Common myeloid progenitor, CD34-positive (primary cell): ENCODE results near the gene ACVR1C.

Experiments
- CTCF ChIA-PET: fragments of 350-600 bp; sonication (Branson Sonifier 250); formaldehyde crosslinking; loops from one replicate; lab custom pipeline; 2021; ENCODE audit warnings: antibody characterized with exemption; lab: Charles Lee
- POLR2A ChIA-PET: fragments of 350-600 bp; sonication (Branson Sonifier 250); formaldehyde crosslinking; loops from one replicate; lab custom pipeline; 2021; ENCODE audit warnings: antibody characterized with exemption; lab: Charles Lee
- DNase-seq, 3 donors: peaks; one replicate each; pipeline versions ENCODE4 v3.0.0 to v3.0.0-alpha.2; 2013
- H3K27ac ChIP-seq, 2 experiments: 1 replicate in 1 of 2; 2 replicates in 1 of 2; pipeline ENCODE4 v1.7.0; 2013; ENCODE audit warnings: inconsistent platforms in 2 of 2, low read length in 2 of 2, mild to moderate bottlenecking in 2 of 2, low read depth in 1 of 2, moderate library complexity in 1 of 2; ENCODE audit not compliant: severe bottlenecking in 2 of 2, insufficient read depth in 1 of 2, poor library complexity in 1 of 2
- H3K27me3 ChIP-seq, 5 experiments: replicated peaks in 2 of 5; 1 replicate in 3 of 5; 2 replicates in 2 of 5; pipeline versions ENCODE4 v1.6.1 to v1.7.0; 2013; ENCODE audit warnings: low read length in 4 of 5, mild to moderate bottlenecking in 2 of 5, moderate library complexity in 2 of 5, inconsistent platforms in 1 of 5; ENCODE audit not compliant: insufficient read depth in 5 of 5, control insufficient read depth in 4 of 5
- H3K36me3 ChIP-seq, 4 experiments: 1 replicate in 2 of 4; 2 replicates in 2 of 4; pipeline versions ENCODE4 v1.6.1 to v1.7.0; 2013; ENCODE audit warnings: low read length in 3 of 4, control low read depth in 1 of 4, mild to moderate bottlenecking in 1 of 4; ENCODE audit not compliant: control insufficient read depth in 4 of 4, insufficient read depth in 4 of 4
- H3K4me1 ChIP-seq, 4 experiments: 1 replicate in 3 of 4; 2 replicates in 1 of 4; pipeline versions ENCODE4 v1.6.1 to v1.7.1; 2013; ENCODE audit warnings: low read length in 3 of 4, mild to moderate bottlenecking in 3 of 4, control low read depth in 1 of 4, inconsistent platforms in 1 of 4, moderate library complexity in 1 of 4; ENCODE audit not compliant: control insufficient read depth in 4 of 4, insufficient read depth in 4 of 4; ENCODE audit errors: control extremely low read depth in 1 of 4
- H3K4me3 ChIP-seq, 7 experiments: 1 replicate in 4 of 7; 2 replicates in 3 of 7; pipeline versions ENCODE4 v1.5.1 to v1.7.0; 2013; ENCODE audit warnings: mild to moderate bottlenecking in 7 of 7, low read length in 6 of 7, moderate library complexity in 6 of 7, inconsistent platforms in 2 of 7, low read depth in 2 of 7, control low read depth in 1 of 7; ENCODE audit not compliant: insufficient read depth in 4 of 7, control insufficient read depth in 1 of 7; ENCODE audit errors: extremely low read depth in 1 of 7
- H3K9me3 ChIP-seq, 5 experiments: 1 replicate in 4 of 5; 2 replicates in 1 of 5; pipeline versions ENCODE4 v1.6.1 to v1.7.1; 2013; ENCODE audit warnings: low read length in 4 of 5, mild to moderate bottlenecking in 2 of 5, inconsistent platforms in 1 of 5, low read depth in 1 of 5, moderate library complexity in 1 of 5; ENCODE audit not compliant: control insufficient read depth in 4 of 5, insufficient read depth in 2 of 5; ENCODE audit errors: control extremely low read depth in 1 of 5
- WGBS: methylation state at CpG from one replicate; pipeline ENCODE4 v1.1.5; 2013; ENCODE audit not compliant: insufficient coverage; 5-methylcytosine and 5-hydroxymethylcytosine counted together

Gene ACVR1C

DNA sequence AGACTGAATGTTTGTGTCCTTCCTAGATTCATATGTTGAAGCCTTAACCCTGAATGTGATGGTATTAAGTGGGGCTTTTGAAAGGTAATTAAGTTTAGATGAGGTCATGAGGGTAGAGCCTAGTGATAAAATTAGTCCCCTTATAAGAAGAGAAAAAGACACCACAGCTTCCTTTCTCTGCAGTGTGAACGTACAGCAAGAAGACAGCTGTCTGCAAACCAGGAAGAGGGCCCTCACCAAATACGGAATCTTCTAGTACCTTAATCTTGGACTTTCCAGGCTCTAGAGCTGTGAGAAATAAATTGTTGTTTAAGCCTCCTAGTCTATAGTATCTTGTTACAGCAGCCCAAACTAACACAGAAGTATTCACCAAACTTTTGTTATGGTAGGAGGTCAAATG is 127.6 kb downstream of the ACVR1C start:
- CTCF ChIA-PET, result no interaction called here
- WGBS, result no CpG with 5 or more reads among the region's 2 CpGs

DNA sequence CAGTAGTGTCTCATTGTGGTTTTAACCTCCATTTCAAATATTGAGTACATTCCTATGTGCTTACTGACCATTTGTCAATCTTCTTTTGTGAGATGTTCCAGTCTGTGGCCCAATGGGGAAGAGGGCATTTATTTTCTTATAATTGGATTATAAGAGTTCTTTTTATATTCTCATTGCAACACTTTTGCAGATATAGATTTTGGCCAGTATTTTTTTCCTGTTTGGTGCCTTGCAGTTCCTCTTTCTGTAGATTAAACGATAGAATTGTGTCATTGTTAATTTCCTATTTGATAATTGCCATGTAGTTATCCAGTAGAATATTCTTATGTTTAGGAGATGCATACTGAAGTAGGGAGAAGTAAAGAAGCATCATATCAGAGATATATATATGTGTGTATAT is 128.3 kb downstream of the ACVR1C start:
- Histone ChIP-seq H3K4me1 (peaks cover 4 to 15% (median 12%) of the 10 kb centered on the region in 4 experiments), H3K27ac (no peak overlapping the region), H3K9me3 (peaks cover 0 to 1% (median 0%) of the 10 kb centered on the region in 5 experiments), H3K4me3 (no peak overlapping the region), H3K27me3 (no peaks in the 10 kb centered on the region), H3K36me3 (no peaks in the 10 kb centered on the region)
- WGBS, result no CpG with 5 or more reads among the region's 1 CpG
- ChIA-PET CTCF (no interaction called here), POLR2A (no interaction called here)
- peak in 1 of 3 donors; percentile 28 for DNase-seq

More for the DNA sequence above, 127.6 kb downstream of the ACVR1C start:
- peaks cover 4 to 15% (median 12%) of the 10 kb centered on the region in 4 experiments for H3K4me1 ChIP-seq
- POLR2A ChIA-PET, result no interaction called here
- DNase-seq, result peak in 2 of 3 donors; percentile 34 to 44
- no peaks in the 10 kb centered on the region for H3K27me3 ChIP-seq
- H3K36me3 ChIP-seq, result no peaks in the 10 kb centered on the region
- no peak overlapping the region for H3K4me3 ChIP-seq
- H3K9me3 ChIP-seq, result peaks cover 0 to 5% (median under 1%) of the 10 kb centered on the region in 5 experiments
- no peak overlapping the region for H3K27ac ChIP-seq

DNA sequence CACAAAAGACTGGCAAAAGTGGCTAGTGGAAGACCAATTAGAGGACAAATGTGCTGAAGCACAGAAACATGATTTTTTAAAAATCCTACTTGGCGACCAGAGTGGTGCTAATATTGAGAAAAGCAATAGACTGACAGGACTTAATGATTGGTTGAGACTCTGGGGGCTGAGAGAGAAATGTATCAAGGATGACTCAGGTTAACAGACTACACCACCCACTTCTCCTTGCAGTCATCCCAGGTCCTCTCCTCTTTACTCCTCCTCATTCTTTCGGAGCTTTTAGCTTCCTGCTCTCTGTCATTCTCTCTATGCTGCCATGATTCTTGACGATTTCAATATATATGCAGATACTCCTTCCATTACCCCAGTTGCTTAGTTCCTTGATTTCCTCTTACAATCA is 130.2 kb downstream of the ACVR1C start:
- Histone ChIP-seq H3K36me3 (no peaks in the 10 kb centered on the region), H3K9me3 (no peaks in the 10 kb centered on the region), H3K27me3 (no peaks in the 10 kb centered on the region), H3K4me1 (peaks cover 4 to 17% (median 14%) of the 10 kb centered on the region in 4 experiments), H3K4me3 (no peak overlapping the region), H3K27ac (no peak overlapping the region)
- CTCF ChIA-PET, result interaction anchor here (1.7 to 2.2 kb wide), 2 partner anchors 13 to 16 kb away, joined by 5 to 7 read pairs; no protein-coding TSS in a partner anchor
- POLR2A ChIA-PET, result no interaction called here
- WGBS, result 100% methylated on average over 1 of the region's 3 CpGs
- DNase-seq, result no peak

DNA sequence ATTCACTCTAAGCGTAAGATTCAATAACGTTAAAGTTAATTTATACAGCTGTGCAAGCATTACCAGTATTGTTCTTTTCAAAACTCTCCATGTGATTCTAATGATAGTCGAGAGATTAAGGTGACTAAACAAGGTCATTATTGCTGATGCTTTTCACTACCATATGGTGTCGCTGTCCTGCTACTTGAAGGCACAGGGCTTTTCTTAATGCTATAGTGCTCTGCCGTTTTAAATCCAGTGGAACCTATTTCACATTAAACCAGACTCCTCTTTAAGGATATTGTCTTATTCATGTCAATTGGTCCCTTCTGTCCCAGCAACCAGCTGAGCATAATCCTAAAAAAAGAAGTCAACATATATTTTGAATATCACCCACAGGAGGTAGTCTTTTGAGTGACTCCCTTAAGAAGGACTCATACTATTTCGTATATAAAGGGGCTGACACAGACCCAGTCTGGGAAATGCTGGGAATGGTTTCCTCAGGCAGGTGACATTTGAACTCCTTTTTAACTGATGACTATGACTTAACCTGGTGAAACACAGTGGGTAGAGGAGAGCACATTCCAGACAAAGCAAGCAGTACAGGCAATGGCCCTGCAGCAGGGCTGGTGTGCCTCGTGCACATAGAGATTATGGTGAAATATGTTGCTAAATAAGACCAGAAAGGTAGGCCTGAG is 130.9 kb downstream of the ACVR1C start:
- ChIA-PET POLR2A (no interaction called here), CTCF (interaction anchor here (0.7 to 2.2 kb wide), 15 partner anchors 8 to 292 kb away, joined by 3 to 13 read pairs (median 3); no protein-coding TSS in a partner anchor)
- no peaks in the 10 kb centered on the region for H3K9me3 ChIP-seq
- WGBS, result 40% methylated on average over 5 of the region's 7 CpGs
- peak; percentile 31 to 73 (median 67) for DNase-seq
- no peaks in the 10 kb centered on the region for H3K27me3 ChIP-seq
- H3K27ac ChIP-seq, result no peak overlapping the region
- H3K36me3 ChIP-seq, result no peaks in the 10 kb centered on the region
- H3K4me1 ChIP-seq, result peaks cover 4 to 21% (median 16%) of the 10 kb centered on the region in 4 experiments
- no peak overlapping the region for H3K4me3 ChIP-seq

DNA sequence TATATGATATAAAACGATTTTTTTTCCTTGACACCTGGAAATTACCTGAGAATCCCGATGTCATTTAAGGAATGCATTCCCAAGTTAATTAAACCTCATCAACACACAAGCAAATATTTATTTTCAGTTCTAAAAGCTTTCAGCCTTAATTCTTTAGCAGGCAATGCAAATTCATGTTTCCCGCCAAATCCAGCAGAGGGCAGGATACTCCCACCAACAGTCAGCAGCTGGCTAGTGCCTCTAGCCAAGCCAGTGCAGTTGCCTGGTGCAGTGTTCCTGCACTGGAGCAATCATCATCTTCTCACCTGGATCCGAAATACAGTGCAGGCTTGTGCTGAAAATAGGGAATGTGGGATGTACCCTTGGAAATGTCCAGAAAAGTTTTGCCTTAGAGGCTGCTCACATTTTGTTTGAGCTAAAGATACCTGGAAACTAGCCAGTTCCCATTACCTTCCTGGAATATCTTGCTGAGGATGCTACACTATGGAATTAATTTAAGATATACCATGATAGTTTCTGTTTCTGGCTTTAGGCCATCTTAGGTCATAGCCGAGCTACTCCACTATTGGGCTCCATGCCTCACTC is 136.4 kb downstream of the ACVR1C start:
- peak; percentile 71 to 86 (median 80) for DNase-seq
- Histone ChIP-seq H3K36me3 (no peaks in the 10 kb centered on the region), H3K27me3 (no peaks in the 10 kb centered on the region), H3K4me3 (no peak overlapping the region), H3K27ac (no peak overlapping the region), H3K9me3 (no peaks in the 10 kb centered on the region), H3K4me1 (peaks cover 0 to 14% (median 7%) of the 10 kb centered on the region in 4 experiments)
- CTCF ChIA-PET, result interaction anchor here (0.6 to 2.4 kb wide), 14 partner anchors 10 to 189 kb away, joined by 3 to 8 read pairs (median 4); partner anchors contain the start of genes ACVR1C and CYTIP
- 50% methylated on average over 2 of the region's 5 CpGs for WGBS
- POLR2A ChIA-PET, result interaction anchor here (0.6 to 0.7 kb wide), 3 partner anchors 84 to 164 kb away, joined by 3 to 4 read pairs (median 3); no protein-coding TSS in a partner anchor

DNA sequence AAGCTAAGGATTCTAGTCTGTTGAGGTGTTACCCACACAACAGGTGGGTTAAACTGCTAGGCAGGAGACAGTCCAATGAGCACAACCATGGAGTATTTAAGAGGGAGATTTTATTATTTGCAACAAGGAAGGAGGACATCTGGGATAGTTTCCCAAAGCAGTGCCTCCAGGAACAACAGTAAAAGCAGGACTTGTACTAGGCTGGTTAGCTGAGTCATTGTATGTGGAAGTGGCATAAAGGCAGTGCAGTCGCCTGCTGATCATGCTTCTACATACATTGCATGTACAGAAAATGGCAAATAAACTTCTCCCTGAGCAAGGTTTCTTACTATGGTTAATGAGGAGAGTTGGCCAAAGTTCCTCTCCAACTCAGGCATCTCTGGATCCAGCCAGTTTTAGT is 138.7 kb downstream of the ACVR1C start:
- Histone ChIP-seq H3K4me3 (no peak overlapping the region), H3K9me3 (no peaks in the 10 kb centered on the region), H3K27ac (no peak overlapping the region), H3K36me3 (no peaks in the 10 kb centered on the region), H3K4me1 (peaks cover 0 to 14% (median 7%) of the 10 kb centered on the region in 4 experiments), H3K27me3 (no peaks in the 10 kb centered on the region)
- ChIA-PET CTCF (interaction anchor here (0.5 to 2.8 kb wide), 12 partner anchors 7 to 513 kb away, joined by 3 to 13 read pairs (median 4); partner anchors contain the start of genes CYTIP and ERMN), POLR2A (no interaction called here)
- peak in 2 of 3 donors; percentile 44 to 56 for DNase-seq
- no CpG with 5 or more reads among the region's 1 CpG for WGBS
